ENCODE data around the gene VTI1A.

VTI1A gene

GRCh38 chr10:112412696-112413095 is 34.3 kb upstream of the VTI1A start:
- TF ChIP-seq, protein P1, sequence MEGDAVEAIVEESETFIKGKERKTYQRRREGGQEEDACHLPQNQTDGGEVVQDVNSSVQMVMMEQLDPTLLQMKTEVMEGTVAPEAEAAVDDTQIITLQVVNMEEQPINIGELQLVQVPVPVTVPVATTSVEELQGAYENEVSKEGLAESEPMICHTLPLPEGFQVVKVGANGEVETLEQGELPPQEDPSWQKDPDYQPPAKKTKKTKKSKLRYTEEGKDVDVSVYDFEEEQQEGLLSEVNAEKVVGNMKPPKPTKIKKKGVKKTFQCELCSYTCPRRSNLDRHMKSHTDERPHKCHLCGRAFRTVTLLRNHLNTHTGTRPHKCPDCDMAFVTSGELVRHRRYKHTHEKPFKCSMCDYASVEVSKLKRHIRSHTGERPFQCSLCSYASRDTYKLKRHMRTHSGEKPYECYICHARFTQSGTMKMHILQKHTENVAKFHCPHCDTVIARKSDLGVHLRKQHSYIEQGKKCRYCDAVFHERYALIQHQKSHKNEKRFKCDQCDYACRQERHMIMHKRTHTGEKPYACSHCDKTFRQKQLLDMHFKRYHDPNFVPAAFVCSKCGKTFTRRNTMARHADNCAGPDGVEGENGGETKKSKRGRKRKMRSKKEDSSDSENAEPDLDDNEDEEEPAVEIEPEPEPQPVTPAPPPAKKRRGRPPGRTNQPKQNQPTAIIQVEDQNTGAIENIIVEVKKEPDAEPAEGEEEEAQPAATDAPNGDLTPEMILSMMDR (IDR thresholded peaks at IDR 0.05), result no peak

DNA sequence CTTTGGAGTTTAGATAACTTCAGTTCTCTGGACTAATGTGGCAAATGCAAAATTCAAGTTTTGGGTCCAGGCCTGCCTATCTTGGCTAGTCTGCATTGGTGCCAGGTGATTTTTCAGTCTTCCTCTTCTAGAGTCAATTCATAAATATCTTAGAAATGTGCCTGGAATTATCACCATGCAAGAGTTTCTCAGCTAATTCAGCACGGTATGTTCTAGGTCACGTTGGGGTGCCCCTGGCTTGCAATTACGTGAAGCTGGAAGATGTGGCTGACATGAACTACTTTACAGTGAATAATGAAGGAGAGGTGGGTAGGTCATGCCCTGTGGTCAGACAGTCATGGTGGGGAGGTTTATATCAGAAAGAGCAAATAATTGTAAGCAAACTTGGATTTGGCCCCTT is 25.3 kb upstream of the VTI1A start:
- TF ChIP-seq, protein P1 (IDR thresholded peaks at IDR 0.05), result no peak

DNA sequence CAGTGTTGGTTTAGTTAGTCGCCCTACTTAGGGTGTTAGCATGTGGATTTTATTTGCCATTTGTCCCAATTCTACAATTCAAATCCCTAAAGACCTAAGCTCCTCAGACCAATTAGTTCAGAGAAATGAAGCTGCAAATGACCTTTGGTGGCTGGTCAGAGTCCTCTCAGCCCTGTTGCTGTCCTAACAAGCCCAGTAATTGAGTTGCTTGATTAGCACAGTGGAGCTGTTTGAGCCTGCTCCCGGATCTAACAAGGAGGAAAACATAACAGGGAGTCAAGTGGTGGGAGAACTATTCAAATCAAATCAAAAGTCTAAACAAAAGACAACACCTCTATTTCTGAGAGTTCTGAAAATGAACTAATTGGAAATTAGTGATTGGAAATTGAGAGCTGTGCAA is 22.4 kb upstream of the VTI1A start:
- TF ChIP-seq, protein P1 (IDR thresholded peaks at IDR 0.05), result no peak

DNA sequence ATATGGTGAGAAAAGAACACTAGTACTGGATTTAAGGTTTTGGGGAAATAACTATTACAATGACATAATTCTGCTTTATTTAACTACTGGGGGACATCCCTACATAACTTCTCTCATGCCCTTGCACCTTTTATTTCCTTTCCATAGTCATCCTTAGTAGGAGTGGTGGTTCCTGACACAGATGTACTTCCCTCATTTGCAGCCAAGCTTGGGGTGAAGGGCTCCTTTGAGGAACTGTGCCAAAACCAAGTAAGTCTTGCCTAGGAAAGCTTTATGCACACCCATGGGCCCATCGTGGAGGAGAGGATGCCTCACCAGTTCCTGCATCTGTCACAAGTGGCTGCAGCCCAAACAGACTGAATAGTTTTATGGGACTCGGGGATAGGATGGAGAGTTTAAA is 20.9 kb upstream of the VTI1A start:
- TF ChIP-seq, protein P1 (IDR thresholded peaks at IDR 0.05), result no peak

DNA sequence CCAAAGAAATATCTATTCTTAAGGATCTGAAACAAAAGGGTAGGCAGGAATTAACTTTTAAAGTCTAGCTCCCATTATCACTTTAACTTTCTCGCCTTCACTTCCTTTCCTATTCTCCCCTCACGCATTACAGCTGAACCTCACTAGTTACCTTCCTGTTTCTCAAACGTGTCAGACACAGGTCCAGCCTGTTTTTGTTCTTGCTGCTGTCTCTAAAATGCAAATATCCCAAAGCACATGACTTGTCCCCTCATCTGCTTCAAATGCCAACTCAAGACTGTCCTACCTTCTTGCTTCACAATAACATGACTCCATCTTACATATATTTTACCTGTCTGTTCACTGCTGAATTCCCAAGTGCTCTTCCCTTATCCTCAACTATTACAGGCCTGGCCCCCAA is 17.9 kb upstream of the VTI1A start:
- TF ChIP-seq, protein P1 (IDR thresholded peaks at IDR 0.05), result no peak

DNA sequence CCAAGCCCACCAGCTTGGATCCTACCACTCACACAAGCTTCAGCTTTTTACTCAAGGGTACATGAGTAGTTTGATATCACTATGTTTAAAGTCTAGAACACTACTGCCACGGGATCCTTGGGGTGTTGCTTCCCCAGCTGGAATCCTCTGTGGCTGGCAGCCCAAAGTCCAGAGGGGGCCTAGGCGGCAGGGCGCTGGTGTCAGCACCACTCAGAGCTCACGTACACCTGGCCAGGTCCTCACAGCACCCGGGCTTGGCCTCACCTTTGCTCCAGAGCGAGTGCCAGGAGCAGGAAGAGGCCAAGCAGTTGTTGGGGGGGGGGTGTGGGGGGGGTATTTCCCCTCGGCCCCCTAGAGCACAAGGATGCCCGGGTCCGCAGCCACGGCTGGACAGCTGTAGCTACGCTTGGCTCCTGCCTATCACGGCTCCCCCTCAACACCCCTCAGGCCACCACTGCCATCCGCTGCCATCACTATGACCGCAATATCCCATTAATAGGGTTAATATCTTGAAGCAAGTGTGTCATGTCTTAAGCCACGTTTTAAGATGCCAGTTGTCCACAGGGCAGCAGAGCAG is 17.3 kb upstream of the VTI1A start:
- TF ChIP-seq, protein P1 (IDR thresholded peaks at IDR 0.05), result no peak

DNA sequence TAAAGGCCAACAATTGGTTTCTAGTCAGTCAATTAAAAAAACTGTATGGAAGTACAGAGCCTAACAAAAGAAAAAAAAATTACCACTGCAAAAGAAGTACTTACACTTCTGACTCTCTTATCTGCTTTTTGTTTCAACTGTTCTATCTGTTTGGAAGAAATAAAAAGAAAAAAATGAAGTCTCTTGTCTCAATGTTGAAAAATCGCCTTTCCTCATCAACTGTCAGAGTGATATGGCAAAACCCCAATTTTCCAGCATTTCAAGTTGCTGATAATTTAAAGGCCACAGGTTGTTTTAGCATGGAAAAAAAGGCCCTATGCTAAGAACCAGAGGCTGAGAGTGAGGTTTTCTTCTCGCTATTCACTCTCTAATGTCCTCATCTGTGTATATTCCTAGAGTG is 13.9 kb upstream of the VTI1A start:
- TF ChIP-seq, protein P1 (IDR thresholded peaks at IDR 0.05), result no peak
